Measurements from ENCODE around the gene DYNLT3. TPM values are rescaled to one million over a fixed set of nuclear protein-coding genes. Genes with fewer than 3 reads are reported as not detected.

Gene DYNLT3
- total RNA-seq, 1 experiment from 2014 or later = 19.3 TPM

DNA sequence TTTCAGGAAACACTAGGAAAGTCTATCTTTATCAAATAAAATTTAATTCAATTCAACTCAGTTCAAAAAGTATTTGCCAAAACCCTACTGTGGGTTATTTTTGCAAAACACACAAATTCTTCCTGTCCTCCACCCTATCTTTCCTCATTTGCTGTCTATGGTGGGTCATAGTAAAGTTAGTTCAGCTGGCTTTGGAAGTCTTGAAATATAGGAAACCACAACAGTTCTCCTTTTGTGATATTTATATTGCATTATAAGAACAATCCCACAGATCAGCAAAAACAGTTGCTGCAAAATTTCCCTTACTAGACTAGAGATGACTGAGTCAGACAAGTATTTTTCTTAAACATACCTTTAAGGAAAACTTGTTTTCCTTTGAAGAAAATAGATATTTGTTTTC lies 45.3 kb downstream of the DYNLT3 start:
- H3K36me3 Mint-ChIP-seq (ENCODE audit: insufficient read depth, unreplicated experiment) = no peaks in the 10 kb centered on the region
- BruUV-seq (replicated peaks) = no TSS peak
- no peak for DNase-seq (ENCODE audit: unreplicated experiment)
- TF ChIP-seq, protein P1, sequence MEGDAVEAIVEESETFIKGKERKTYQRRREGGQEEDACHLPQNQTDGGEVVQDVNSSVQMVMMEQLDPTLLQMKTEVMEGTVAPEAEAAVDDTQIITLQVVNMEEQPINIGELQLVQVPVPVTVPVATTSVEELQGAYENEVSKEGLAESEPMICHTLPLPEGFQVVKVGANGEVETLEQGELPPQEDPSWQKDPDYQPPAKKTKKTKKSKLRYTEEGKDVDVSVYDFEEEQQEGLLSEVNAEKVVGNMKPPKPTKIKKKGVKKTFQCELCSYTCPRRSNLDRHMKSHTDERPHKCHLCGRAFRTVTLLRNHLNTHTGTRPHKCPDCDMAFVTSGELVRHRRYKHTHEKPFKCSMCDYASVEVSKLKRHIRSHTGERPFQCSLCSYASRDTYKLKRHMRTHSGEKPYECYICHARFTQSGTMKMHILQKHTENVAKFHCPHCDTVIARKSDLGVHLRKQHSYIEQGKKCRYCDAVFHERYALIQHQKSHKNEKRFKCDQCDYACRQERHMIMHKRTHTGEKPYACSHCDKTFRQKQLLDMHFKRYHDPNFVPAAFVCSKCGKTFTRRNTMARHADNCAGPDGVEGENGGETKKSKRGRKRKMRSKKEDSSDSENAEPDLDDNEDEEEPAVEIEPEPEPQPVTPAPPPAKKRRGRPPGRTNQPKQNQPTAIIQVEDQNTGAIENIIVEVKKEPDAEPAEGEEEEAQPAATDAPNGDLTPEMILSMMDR (IDR thresholded peaks at IDR 0.05; ENCODE audit: unreplicated experiment) = no peak
- intact Hi-C loops (cut with micrococcal nuclease) = no loop called here
- H3K27me3 Mint-ChIP-seq (ENCODE audit: insufficient read depth, unreplicated experiment) = peaks cover 37% of the 10 kb centered on the region
- no peak overlapping the region for H3K4me3 Mint-ChIP-seq (ENCODE audit: unreplicated experiment)
- ChIA-PET CTCF (interaction anchor here (0.7 kb wide), 1 partner anchor 719 kb away, joined by 4 read pairs; no protein-coding TSS in a partner anchor), POLR2A (no interaction called here)
- no peak overlapping the region for H3K27ac Mint-ChIP-seq (ENCODE audit: low read depth, unreplicated experiment)
- H3K9me3 Mint-ChIP-seq (ENCODE audit: unreplicated experiment) = no peaks in the 10 kb centered on the region
- no peaks in the 10 kb centered on the region for H3K4me1 Mint-ChIP-seq (ENCODE audit: insufficient read depth, unreplicated experiment)

DNA sequence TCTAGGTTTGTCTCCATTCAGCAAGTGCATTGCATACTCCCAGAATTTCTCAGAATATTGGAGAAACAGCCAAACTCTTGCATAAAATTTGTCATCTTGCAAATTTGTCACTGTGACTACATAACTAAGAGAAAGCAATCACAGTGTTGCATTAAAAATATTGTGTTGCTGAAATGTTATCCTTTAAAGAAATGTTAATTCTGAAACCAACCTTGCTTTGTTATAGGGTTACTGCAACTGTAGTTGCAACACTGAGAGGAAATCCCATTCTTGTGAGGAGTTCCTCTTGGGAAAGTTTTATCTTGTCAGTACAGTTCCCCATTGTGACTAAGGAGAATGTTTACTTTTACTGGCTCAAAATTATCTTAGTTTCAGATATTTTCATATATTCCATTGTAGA lies 46.7 kb downstream of the DYNLT3 start:
- ChIA-PET CTCF (no interaction called here), POLR2A (no interaction called here)
- no peak for DNase-seq (ENCODE audit: unreplicated experiment)
- intact Hi-C loops (cut with micrococcal nuclease) = no loop called here
- Mint-ChIP-seq H3K4me1 (ENCODE audit: insufficient read depth, unreplicated experiment) (no peaks in the 10 kb centered on the region), H3K27ac (ENCODE audit: low read depth, unreplicated experiment) (no peak overlapping the region), H3K9me3 (ENCODE audit: unreplicated experiment) (no peaks in the 10 kb centered on the region), H3K4me3 (ENCODE audit: unreplicated experiment) (no peak overlapping the region), H3K27me3 (ENCODE audit: insufficient read depth, unreplicated experiment) (peaks cover 28% of the 10 kb centered on the region), H3K36me3 (ENCODE audit: insufficient read depth, unreplicated experiment) (no peaks in the 10 kb centered on the region)
- TF ChIP-seq, protein P1 (IDR thresholded peaks at IDR 0.05; ENCODE audit: unreplicated experiment) = no peak
- BruUV-seq (replicated peaks) = no TSS peak

DNA sequence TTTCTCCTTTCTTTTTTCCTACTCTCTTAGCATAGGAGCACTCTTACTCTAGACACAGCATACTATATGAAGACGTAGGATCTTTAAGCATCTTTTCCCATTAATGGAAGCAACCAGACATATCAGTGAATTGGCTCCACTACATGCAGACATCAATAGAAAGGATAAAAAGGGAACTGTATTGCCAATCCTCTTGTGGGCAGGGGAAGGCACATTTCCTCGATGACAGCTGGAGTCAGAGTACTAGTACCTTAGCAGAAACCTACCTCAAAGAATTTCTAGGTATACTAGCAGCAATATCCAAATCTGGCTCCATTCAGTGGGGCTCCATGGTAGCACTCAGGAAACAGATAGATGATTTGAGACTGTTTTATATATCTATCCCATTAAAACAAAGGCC lies 47.4 kb downstream of the DYNLT3 start:
- Mint-ChIP-seq H3K4me1 (ENCODE audit: insufficient read depth, unreplicated experiment) (no peaks in the 10 kb centered on the region), H3K4me3 (ENCODE audit: unreplicated experiment) (no peak overlapping the region), H3K9me3 (ENCODE audit: unreplicated experiment) (no peaks in the 10 kb centered on the region), H3K36me3 (ENCODE audit: insufficient read depth, unreplicated experiment) (no peaks in the 10 kb centered on the region), H3K27ac (ENCODE audit: low read depth, unreplicated experiment) (no peak overlapping the region), H3K27me3 (ENCODE audit: insufficient read depth, unreplicated experiment) (peaks cover 28% of the 10 kb centered on the region)
- intact Hi-C loops (cut with micrococcal nuclease) = no loop called here
- ChIA-PET CTCF (no interaction called here), POLR2A (no interaction called here)
- DNase-seq (ENCODE audit: unreplicated experiment) = no peak
- BruUV-seq (replicated peaks) = no TSS peak
- TF ChIP-seq, protein P1 (IDR thresholded peaks at IDR 0.05; ENCODE audit: unreplicated experiment) = no peak

DNA sequence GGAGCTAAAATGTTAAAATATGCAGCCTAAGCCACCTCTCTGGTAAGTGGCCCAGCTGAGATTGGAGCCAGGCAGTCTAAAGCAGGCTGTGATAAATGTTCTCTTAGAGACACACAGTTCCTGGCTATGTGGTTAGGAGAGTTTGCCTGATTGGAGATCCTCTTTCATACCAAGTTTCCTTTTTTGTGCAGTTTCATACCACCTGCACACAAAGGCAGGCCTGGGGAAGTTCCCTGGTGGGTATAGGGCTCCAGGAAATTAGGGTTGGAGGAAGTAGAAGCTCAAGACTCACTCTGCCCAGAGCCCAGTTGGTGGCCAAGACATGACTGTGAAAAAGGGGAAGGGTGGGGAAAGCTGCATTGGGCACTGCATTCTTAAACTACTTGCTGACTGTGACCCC lies 50.6 kb downstream of the DYNLT3 start:
- Mint-ChIP-seq H3K4me3 (ENCODE audit: unreplicated experiment) (no peak overlapping the region), H3K27me3 (ENCODE audit: insufficient read depth, unreplicated experiment) (peaks cover 43% of the 10 kb centered on the region), H3K36me3 (ENCODE audit: insufficient read depth, unreplicated experiment) (no peaks in the 10 kb centered on the region), H3K9me3 (ENCODE audit: unreplicated experiment) (no peaks in the 10 kb centered on the region), H3K4me1 (ENCODE audit: insufficient read depth, unreplicated experiment) (no peaks in the 10 kb centered on the region), H3K27ac (ENCODE audit: low read depth, unreplicated experiment) (no peak overlapping the region)
- no TSS peak for BruUV-seq (replicated peaks)
- intact Hi-C loops (cut with micrococcal nuclease) = no loop called here
- TF ChIP-seq, protein P1 (IDR thresholded peaks at IDR 0.05; ENCODE audit: unreplicated experiment) = no peak
- DNase-seq (ENCODE audit: unreplicated experiment) = no peak
- ChIA-PET CTCF (interaction anchor here (1.5 kb wide), 1 partner anchor 52 kb away, joined by 5 read pairs; no protein-coding TSS in a partner anchor), POLR2A (no interaction called here)

Data from MCF 10A (cell line).